GM12873 (cell line): ENCODE results near the gene FOXD4L1.
"Not testable (repeated sequence)": the region's sequence is repeated elsewhere in the genome, so short reads cannot be mapped to it uniquely, and the experiment has no call there.

Source experiments
- TF ChIP-seq, protein P1 (sequence below): IDR thresholded peaks from 2 replicates; pipeline ENCODE4 v1.5.1; 2012; ENCODE audit warnings: low read depth, mild to moderate bottlenecking, moderate library complexity, low read length, control low read depth; ENCODE audit not compliant: insufficient read depth; ENCODE audit errors: missing control alignments

FOXD4L1 gene

DNA sequence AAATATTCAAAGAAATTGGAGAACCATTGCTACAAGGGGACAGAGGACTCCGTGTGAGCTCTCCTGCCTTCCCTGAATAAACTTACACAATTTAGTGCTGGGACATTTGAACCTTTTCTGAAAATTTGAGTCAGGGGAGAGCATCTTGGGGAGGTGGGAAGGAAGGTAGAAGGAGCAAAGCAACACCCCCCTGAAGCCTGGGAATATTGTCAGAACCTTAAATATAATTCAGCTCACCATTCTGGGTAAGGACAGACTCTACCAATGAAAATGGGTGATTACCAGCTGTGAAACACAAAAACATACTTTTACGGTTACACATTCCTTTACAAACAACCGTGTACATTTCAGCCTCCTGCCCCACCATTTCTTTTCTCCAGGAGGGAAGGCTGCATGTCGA lies at the start of gene FOXD4L1:
Gene FOXD4L1, plus strand, starts transcription at position 301 of the 400 bp plus-strand sequence. CDS start 592 bp downstream, outside the sequence.
- TF ChIP-seq, protein P1, sequence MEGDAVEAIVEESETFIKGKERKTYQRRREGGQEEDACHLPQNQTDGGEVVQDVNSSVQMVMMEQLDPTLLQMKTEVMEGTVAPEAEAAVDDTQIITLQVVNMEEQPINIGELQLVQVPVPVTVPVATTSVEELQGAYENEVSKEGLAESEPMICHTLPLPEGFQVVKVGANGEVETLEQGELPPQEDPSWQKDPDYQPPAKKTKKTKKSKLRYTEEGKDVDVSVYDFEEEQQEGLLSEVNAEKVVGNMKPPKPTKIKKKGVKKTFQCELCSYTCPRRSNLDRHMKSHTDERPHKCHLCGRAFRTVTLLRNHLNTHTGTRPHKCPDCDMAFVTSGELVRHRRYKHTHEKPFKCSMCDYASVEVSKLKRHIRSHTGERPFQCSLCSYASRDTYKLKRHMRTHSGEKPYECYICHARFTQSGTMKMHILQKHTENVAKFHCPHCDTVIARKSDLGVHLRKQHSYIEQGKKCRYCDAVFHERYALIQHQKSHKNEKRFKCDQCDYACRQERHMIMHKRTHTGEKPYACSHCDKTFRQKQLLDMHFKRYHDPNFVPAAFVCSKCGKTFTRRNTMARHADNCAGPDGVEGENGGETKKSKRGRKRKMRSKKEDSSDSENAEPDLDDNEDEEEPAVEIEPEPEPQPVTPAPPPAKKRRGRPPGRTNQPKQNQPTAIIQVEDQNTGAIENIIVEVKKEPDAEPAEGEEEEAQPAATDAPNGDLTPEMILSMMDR: not testable (repeated sequence)
